ENCODE data around the gene UBE2K.
A peak's percentile ranks its signal among the peaks of the same experiment; 100 is the strongest.
"Not testable (repeated sequence)": the region's sequence is repeated elsewhere in the genome, so short reads cannot be mapped to it uniquely, and the experiment has no call there.

Gene UBE2K

DNA sequence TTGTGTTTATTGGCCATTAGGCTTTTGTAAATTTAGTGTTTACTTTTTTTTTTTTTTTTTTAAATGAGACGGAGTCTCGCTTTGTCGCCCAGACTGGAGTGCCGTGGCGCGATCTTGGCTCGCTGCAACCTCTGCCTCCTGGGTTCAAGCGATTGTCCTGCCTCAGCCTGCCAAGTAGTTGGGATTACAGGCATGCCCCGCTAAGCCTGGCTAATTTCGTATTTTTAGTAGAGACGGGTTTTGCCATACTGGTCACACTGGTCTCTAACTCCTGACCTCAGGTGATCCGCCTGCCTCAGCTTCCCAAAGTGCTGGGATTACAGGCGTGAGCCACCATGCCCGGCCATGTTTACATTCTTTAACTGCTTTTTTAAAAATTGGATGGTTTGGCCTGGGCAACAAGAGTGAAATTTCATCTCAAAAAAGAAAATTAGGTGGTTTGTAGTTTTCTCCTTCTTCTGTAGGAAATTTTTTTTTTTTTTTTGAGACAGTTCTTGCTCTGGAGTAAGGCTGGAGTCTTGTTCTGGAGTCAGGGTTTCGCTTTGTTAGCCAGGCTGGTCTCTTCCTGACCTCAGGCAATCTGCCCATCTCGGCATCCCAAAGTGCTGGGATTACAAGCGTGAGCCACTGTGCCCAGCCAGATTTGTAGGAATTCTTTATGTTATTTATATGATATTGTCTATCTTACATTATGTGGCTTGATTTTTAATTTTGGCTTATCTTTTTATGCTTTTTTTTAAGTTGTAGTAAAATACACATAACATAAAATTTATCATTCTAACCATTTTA is 15.1 kb downstream of the UBE2K start:
- Mint-ChIP-seq H3K27ac (no peak overlapping the region), H3K4me1 (peaks cover 5% of the 10 kb centered on the region), H3K36me3 (ENCODE audit: low read depth) (peaks cover 69% of the 10 kb centered on the region), H3K27me3 (ENCODE audit: low read depth, poor library complexity) (no peaks in the 10 kb centered on the region), H3K4me3 (no peak overlapping the region), H3K9me3 (peaks cover 20% of the 10 kb centered on the region)
- no peak for DNase-seq
- TF ChIP-seq, protein P1, sequence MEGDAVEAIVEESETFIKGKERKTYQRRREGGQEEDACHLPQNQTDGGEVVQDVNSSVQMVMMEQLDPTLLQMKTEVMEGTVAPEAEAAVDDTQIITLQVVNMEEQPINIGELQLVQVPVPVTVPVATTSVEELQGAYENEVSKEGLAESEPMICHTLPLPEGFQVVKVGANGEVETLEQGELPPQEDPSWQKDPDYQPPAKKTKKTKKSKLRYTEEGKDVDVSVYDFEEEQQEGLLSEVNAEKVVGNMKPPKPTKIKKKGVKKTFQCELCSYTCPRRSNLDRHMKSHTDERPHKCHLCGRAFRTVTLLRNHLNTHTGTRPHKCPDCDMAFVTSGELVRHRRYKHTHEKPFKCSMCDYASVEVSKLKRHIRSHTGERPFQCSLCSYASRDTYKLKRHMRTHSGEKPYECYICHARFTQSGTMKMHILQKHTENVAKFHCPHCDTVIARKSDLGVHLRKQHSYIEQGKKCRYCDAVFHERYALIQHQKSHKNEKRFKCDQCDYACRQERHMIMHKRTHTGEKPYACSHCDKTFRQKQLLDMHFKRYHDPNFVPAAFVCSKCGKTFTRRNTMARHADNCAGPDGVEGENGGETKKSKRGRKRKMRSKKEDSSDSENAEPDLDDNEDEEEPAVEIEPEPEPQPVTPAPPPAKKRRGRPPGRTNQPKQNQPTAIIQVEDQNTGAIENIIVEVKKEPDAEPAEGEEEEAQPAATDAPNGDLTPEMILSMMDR (IDR thresholded peaks at IDR 0.05) = no peak

DNA sequence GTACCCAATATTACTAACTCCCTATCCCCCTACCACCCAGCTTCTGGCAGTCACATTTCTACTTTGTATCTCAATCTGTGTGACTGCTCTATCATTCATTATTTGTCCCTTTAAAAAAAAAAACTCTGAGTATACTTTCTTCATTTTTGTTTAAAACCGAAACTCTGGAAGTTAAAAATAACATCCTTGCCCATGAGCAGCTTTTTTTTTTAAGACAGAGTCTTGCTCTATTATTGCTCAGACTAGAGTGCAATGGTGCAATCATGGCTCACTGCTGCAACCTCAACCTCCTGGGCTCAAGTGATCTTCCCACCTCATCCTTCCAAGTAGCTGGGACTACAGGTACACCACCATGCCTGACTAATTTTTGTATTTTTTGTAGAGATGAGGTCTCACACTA is 15.8 kb downstream of the UBE2K start:
- H3K4me3 Mint-ChIP-seq = no peak overlapping the region
- peaks cover 5% of the 10 kb centered on the region for H3K4me1 Mint-ChIP-seq

DNA sequence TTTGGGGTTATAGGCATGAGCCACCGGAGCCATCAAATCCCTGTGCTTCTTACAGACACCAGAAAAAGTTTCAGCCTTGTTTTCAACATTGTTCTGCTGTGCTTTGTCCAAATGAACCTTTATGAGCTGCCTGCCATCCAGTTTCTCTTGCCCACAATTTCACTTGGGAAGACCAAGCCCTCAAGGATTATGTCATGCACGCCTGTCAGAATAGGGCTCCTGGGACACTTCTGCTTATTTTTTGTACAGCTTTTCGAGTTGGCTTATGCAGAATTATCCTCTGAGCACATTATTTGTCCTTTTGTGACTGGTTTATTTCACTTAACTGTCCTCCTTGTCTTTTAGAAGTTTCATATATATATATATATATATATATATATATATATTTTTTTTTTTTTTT is 16.2 kb downstream of the UBE2K start:
- H3K4me3 Mint-ChIP-seq = no peak overlapping the region
- no peaks in the 10 kb centered on the region for H3K27me3 Mint-ChIP-seq (ENCODE audit: low read depth, poor library complexity)
- H3K36me3 Mint-ChIP-seq (ENCODE audit: low read depth) = peaks cover 69% of the 10 kb centered on the region
- H3K27ac Mint-ChIP-seq = no peak overlapping the region
- H3K9me3 Mint-ChIP-seq = peaks cover 24% of the 10 kb centered on the region
- H3K4me1 Mint-ChIP-seq = peaks cover 8% of the 10 kb centered on the region
- TF ChIP-seq, protein P1 (IDR thresholded peaks at IDR 0.05) = no peak
- no peak for DNase-seq

More for the DNA sequence above, 15.8 kb downstream of the UBE2K start:
- peaks cover 69% of the 10 kb centered on the region for H3K36me3 Mint-ChIP-seq (ENCODE audit: low read depth)
- no peak overlapping the region for H3K27ac Mint-ChIP-seq
- peaks cover 21% of the 10 kb centered on the region for H3K9me3 Mint-ChIP-seq
- no peaks in the 10 kb centered on the region for H3K27me3 Mint-ChIP-seq (ENCODE audit: low read depth, poor library complexity)
- DNase-seq = no peak
- TF ChIP-seq, protein P1 (IDR thresholded peaks at IDR 0.05) = no peak

DNA sequence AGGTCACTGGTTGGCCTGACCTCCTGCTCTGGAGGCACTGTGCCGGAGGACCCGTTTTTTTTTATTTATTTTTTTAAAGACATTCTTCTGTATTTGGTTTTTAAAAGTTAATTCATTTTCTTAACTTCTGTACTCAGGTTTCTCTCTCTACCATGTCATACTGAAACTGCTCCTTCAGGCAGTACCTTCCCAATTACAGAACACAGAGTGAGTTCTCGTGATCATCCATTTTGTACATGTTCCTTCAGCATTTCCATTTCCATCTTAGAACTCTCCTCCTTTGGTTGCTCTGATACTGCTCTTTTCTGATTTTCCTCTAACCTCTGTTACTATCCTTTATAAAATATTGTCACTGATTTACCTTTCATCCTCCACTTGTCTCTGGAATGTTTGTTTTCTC is 17.9 kb downstream of the UBE2K start:
- peak overlapping the region; percentile 86 for H3K27ac Mint-ChIP-seq
- no peaks in the 10 kb centered on the region for H3K27me3 Mint-ChIP-seq (ENCODE audit: low read depth, poor library complexity)
- H3K9me3 Mint-ChIP-seq = peaks cover 25% of the 10 kb centered on the region
- peaks cover 71% of the 10 kb centered on the region for H3K36me3 Mint-ChIP-seq (ENCODE audit: low read depth)
- no peak for DNase-seq
- peaks cover 9% of the 10 kb centered on the region for H3K4me1 Mint-ChIP-seq
- TF ChIP-seq, protein P1 (IDR thresholded peaks at IDR 0.05) = no peak
- H3K4me3 Mint-ChIP-seq = no peak overlapping the region

DNA sequence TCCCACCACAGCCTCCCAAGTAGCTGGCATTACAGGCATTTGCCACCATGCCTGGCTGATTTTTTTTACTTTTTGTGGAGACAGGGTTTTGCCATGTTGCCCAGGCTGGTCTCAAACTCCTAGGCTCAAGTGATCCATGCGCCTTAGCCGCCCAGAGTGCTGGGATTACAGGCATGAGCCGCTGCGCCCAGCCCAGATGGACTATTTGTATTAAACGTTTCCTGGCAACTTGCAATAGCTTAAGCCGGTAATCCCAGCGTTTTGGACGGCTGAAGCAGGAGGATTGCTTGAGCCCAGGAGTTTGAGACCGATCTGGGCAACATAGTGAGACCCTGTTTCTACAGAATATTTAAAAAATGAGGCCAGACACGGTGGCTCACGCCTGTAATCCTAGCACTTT is 18.4 kb downstream of the UBE2K start:
- DNase-seq = no peak
- H3K27ac Mint-ChIP-seq = peak overlapping the region; percentile 86
- peaks cover 24% of the 10 kb centered on the region for H3K9me3 Mint-ChIP-seq
- no peak overlapping the region for H3K4me3 Mint-ChIP-seq
- peaks cover 73% of the 10 kb centered on the region for H3K36me3 Mint-ChIP-seq (ENCODE audit: low read depth)
- no peaks in the 10 kb centered on the region for H3K27me3 Mint-ChIP-seq (ENCODE audit: low read depth, poor library complexity)
- TF ChIP-seq, protein P1 (IDR thresholded peaks at IDR 0.05) = no peak
- H3K4me1 Mint-ChIP-seq = peaks cover 9% of the 10 kb centered on the region

DNA sequence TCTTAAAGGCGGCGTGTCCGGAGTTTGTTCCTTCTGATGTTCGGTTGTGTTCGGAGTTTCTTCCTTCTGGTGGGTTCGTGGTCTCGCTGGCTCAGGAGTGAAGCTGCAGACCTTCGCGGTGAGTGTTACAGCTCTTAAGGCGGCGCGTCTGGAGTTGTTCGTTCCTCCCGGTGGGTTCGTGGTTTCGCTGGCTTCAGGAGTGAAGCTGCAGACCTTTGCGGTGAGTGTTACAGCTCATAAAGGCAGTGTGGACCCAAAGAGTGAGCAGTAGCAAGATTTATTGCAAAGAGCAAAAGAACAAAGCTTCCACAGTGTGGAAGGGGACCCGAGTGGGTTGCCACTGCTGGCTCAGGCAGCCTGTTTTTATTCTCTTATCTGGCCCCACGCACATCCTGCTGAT is 19.8 kb downstream of the UBE2K start:
- Mint-ChIP-seq H3K27ac (peak overlapping the region; percentile 92), H3K36me3 (ENCODE audit: low read depth) (peaks cover 68% of the 10 kb centered on the region), H3K9me3 (peaks cover 20% of the 10 kb centered on the region)
- not testable (repeated sequence) for H3K27me3 Mint-ChIP-seq (ENCODE audit: low read depth, poor library complexity); DNase-seq; H3K4me3 Mint-ChIP-seq; H3K4me1 Mint-ChIP-seq
